ENCODE data around the gene SIAH2. TPM values are rescaled to one million over a fixed set of nuclear protein-coding genes. Genes with fewer than 3 reads are reported as not detected.
"Not testable (repeated sequence)": the region's sequence is repeated elsewhere in the genome, so short reads cannot be mapped to it uniquely, and the experiment has no call there.

Gene SIAH2
- 10 to 100 TPM; 30.6 to 37.6 TPM for total RNA-seq
- long read RNA-seq, donor 1, transcript SIAH2-201 (2 exons, 2,517 nt), result major isoform, 36 of 41 reads
- long read RNA-seq, donor 1, partial matches to known transcripts, result 0 of 41 reads
- long read RNA-seq, donor 1, other reads (novel, unspliced or antisense), result 5 of 41 reads
- long read RNA-seq, donor 2, partial matches to known transcripts, result 8 of 12 reads
- long read RNA-seq, donor 2, other reads (novel, unspliced or antisense), result 1 of 12 reads

- DNase-seq (ENCODE audit: low spot score), result peak; percentile 98
- intact Hi-C loops (cut with DNase I), result no loop called here
Observed at GRCh38 chr3:150763122-150763840, at the start of gene SIAH2. Gene SIAH2 (minus strand): TSS chr3:150763169. CDS start chr3:150762849, 320 bp downstream.

- no peak for DNase-seq (ENCODE audit: low spot score)
- intact Hi-C loops (cut with DNase I), result no loop called here
Observed at GRCh38 chr3:150811984-150812383, 49.0 kb upstream of the SIAH2 start.

- no peak for DNase-seq (ENCODE audit: low spot score)
- intact Hi-C loops (cut with DNase I), result no loop called here
Observed at GRCh38 chr3:150810641-150811040, 47.7 kb upstream of the SIAH2 start.

GRCh38 chr3:150806185-150806835, 43.3 kb upstream of the SIAH2 start:
- intact Hi-C loops (cut with DNase I), result no loop called here
- no peak for DNase-seq (ENCODE audit: low spot score)

- intact Hi-C loops (cut with DNase I), result no loop called here
- no peak for DNase-seq (ENCODE audit: low spot score)
Observed at GRCh38 chr3:150805354-150805753, 42.4 kb upstream of the SIAH2 start.

- intact Hi-C loops (cut with DNase I), result no loop called here
- DNase-seq (ENCODE audit: low spot score), result no peak
Observed at GRCh38 chr3:150803440-150803985, 40.5 kb upstream of the SIAH2 start.

- intact Hi-C loops (cut with DNase I), result no loop called here
- DNase-seq (ENCODE audit: low spot score), result no peak
Observed at GRCh38 chr3:150800722-150801121, 37.8 kb upstream of the SIAH2 start.

GRCh38 chr3:150798122-150798618, 35.2 kb upstream of the SIAH2 start:
- no peak for DNase-seq (ENCODE audit: low spot score)
- intact Hi-C loops (cut with DNase I), result no loop called here

- no peak for DNase-seq (ENCODE audit: low spot score)
- intact Hi-C loops (cut with DNase I), result no loop called here
Observed at GRCh38 chr3:150797155-150797554, 34.2 kb upstream of the SIAH2 start.

- intact Hi-C loops (cut with DNase I); DNase-seq (ENCODE audit: low spot score): not testable (repeated sequence)
Observed at GRCh38 chr3:150796527-150796926, 33.6 kb upstream of the SIAH2 start.

- intact Hi-C loops (cut with DNase I), result no loop called here
- DNase-seq (ENCODE audit: low spot score), result no peak
Observed at GRCh38 chr3:150793641-150794040, 30.7 kb upstream of the SIAH2 start.

GRCh38 chr3:150790629-150791028, 27.7 kb upstream of the SIAH2 start:
- DNase-seq (ENCODE audit: low spot score), result no peak
- intact Hi-C loops (cut with DNase I), result no loop called here

- DNase-seq (ENCODE audit: low spot score), result no peak
- intact Hi-C loops (cut with DNase I), result loop anchor here (5.0 to 10.0 kb wide), 3 partner anchors 78 to 358 kb away; no protein-coding TSS in a partner anchor
Observed at GRCh38 chr3:150789451-150789850, 26.5 kb upstream of the SIAH2 start.

GRCh38 chr3:150787741-150788370, 24.9 kb upstream of the SIAH2 start:
- DNase-seq (ENCODE audit: low spot score), result peak; percentile 96
- intact Hi-C loops (cut with DNase I), result loop anchor here (2.0 to 10.0 kb wide), 4 partner anchors 63 to 359 kb away; no protein-coding TSS in a partner anchor

- intact Hi-C loops (cut with DNase I), result loop anchor here (2.0 to 10.0 kb wide), 4 partner anchors 62 to 361 kb away; no protein-coding TSS in a partner anchor
- DNase-seq (ENCODE audit: low spot score), result no peak
Observed at GRCh38 chr3:150786791-150787190, 23.8 kb upstream of the SIAH2 start.

- intact Hi-C loops (cut with DNase I), result loop anchor here (5.0 to 10.0 kb wide), 3 partner anchors 83 to 363 kb away; no protein-coding TSS in a partner anchor
- no peak for DNase-seq (ENCODE audit: low spot score)
Observed at GRCh38 chr3:150784747-150785125, 21.8 kb upstream of the SIAH2 start.

GRCh38 chr3:150783920-150784746, 21.2 kb upstream of the SIAH2 start:
- intact Hi-C loops (cut with DNase I), result loop anchor here in 1 of 2 donors (10.0 kb wide), 1 partner anchor 361 kb away; no protein-coding TSS in a partner anchor
- DNase-seq (ENCODE audit: low spot score), result no peak

GRCh38 chr3:150783316-150783715, 20.3 kb upstream of the SIAH2 start:
- intact Hi-C loops (cut with DNase I), result loop anchor here in 1 of 2 donors (10.0 kb wide), 1 partner anchor 361 kb away; no protein-coding TSS in a partner anchor
- no peak for DNase-seq (ENCODE audit: low spot score)

Data from posterior vena cava (tissue), 2 donors.